Lung (tissue), 12 donors: ENCODE measurements around the gene COL4A5. TPM values are rescaled to one million over a fixed set of nuclear protein-coding genes. Genes with fewer than 3 reads are reported as not detected.

ENCODE experiments used
- ATAC-seq: fragments of 200-7000 bp; cut with Tn5 transposase; one replicate; pipeline ENCODE4 v1.9.1; 2020; ENCODE audit warnings: moderate number of reproducible peaks; ENCODE audit not compliant: insufficient read depth, low FRiP score
- DNase-seq, 3 donors: peaks; one replicate each; pipeline ENCODE4 v3.0.0-alpha.2; 2013 to 2017
- H3K27ac ChIP-seq, 2 donors: one replicate each; pipeline ENCODE4 v1.5.1; 2013; ENCODE audit warnings: mild to moderate bottlenecking in 2 of 2, moderate library complexity in 2 of 2, control low read depth in 1 of 2, inconsistent platforms in 1 of 2, low read depth in 1 of 2, low read length in 1 of 2
- H3K27me3 ChIP-seq, 3 donors: one replicate each; pipeline ENCODE4 v1.5.1; 2013; ENCODE audit warnings: low read length in 2 of 3; ENCODE audit not compliant: control insufficient read depth in 3 of 3, insufficient read depth in 3 of 3
- H3K36me3 ChIP-seq, 4 donors: one replicate each; pipeline ENCODE4 v1.5.1; 2013; ENCODE audit warnings: low read length in 4 of 4, mild to moderate bottlenecking in 1 of 4, moderate library complexity in 1 of 4; ENCODE audit not compliant: control insufficient read depth in 4 of 4, insufficient read depth in 4 of 4
- H3K4me1 ChIP-seq, 5 donors: one replicate each; pipeline ENCODE4 v1.5.1; 2013; ENCODE audit warnings: low read length in 5 of 5, mild to moderate bottlenecking in 2 of 5, moderate library complexity in 1 of 5; ENCODE audit not compliant: control insufficient read depth in 5 of 5, insufficient read depth in 5 of 5
- H3K4me3 ChIP-seq: one replicate; pipeline ENCODE4 v1.5.1; 2013; ENCODE audit warnings: mild to moderate bottlenecking, control low read depth, moderate library complexity
- H3K9ac ChIP-seq, 2 donors: one replicate each; pipeline ENCODE4 v1.5.1; 2013; ENCODE audit warnings: low read length in 2 of 2, control low read depth in 1 of 2; ENCODE audit not compliant: insufficient read depth in 1 of 2
- H3K9me3 ChIP-seq, 4 donors: one replicate each; pipeline ENCODE4 v1.5.1; 2013; ENCODE audit warnings: low read length in 3 of 4, mild to moderate bottlenecking in 1 of 4, moderate library complexity in 1 of 4; ENCODE audit not compliant: control insufficient read depth in 4 of 4, insufficient read depth in 3 of 4
- WGBS, 2 donors: extraction: QIAGEN DNeasy Blood & Tissue Kit; methylation state at CpG; one replicate each; pipeline ENCODE4 v1.1.7; 2013; 5-methylcytosine and 5-hydroxymethylcytosine counted together
- polyA plus RNA-seq, 2 donors: library from polyadenylated mRNA; stranded (reverse); fragments of 200-250 nt; gene quantifications; one replicate each; pipeline ENCODE4 v1.2.1, GENCODE V29; 2013
- total RNA-seq, 2 donors: library from RNA; depleted of rRNA in 1 of 2; stranded (reverse); fragments of >200 nt in 1 of 2; gene quantifications; one replicate each; pipeline ENCODE4 v1.2.1, GENCODE V29; 2014 to 2021
- TF ChIP-seq, protein P1 (sequence below): IDR thresholded peaks from 2 replicates; pipeline ENCODE4 v1.5.1; 2012; ENCODE audit warnings: mild to moderate bottlenecking; ENCODE audit errors: control extremely low read depth, extremely low read depth
- donor health status: control.
- donor health status: control.
- donor health status: Bipolar disorder and iron deficiency.
- donor health status: healthy.
- donor health status: DM: yes; HTN: yes; CAD: no.

The COL4A5 gene
- total and polyA plus RNA-seq, 4 donors = 4.3 to 253 (median 16.4) TPM

DNA sequence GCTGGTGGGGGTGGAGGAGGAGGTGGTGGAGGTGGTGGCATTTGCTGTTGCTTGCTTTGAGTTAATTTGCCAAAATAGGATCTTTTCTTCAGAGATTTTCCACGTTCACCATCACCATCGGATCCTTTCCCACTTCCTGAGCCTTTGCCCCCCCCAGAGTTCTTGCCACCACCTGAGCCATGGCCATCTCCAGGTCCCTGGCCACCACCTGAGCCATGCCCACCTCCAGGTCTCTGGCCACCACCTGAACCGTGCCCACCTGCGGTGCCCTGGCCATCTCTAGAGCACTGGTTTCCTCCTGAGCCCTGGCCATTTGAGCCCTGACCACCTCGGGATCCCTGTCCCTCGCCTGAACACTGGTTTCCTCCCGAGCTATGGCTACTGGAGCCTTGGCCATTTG is 294.8 kb downstream of the COL4A5 start:
- Histone ChIP-seq H3K9me3 (peaks cover 0 to 15% (median 0%) of the 10 kb centered on the region in 4 donors), H3K4me1 (peaks cover 0 to 9% (median 0%) of the 10 kb centered on the region in 5 donors), H3K4me3 (no peak overlapping the region), H3K27ac (no peak overlapping the region), H3K27me3 (peaks cover 16 to 70% (median 66%) of the 10 kb centered on the region in 3 donors), H3K9ac (no peak overlapping the region), H3K36me3 (no peaks in the 10 kb centered on the region)
- no peak for DNase-seq
- 44 to 60% methylated on average over 6 to 7 of the region's 7 CpGs for WGBS, 2 donors
- TF ChIP-seq, protein P1, sequence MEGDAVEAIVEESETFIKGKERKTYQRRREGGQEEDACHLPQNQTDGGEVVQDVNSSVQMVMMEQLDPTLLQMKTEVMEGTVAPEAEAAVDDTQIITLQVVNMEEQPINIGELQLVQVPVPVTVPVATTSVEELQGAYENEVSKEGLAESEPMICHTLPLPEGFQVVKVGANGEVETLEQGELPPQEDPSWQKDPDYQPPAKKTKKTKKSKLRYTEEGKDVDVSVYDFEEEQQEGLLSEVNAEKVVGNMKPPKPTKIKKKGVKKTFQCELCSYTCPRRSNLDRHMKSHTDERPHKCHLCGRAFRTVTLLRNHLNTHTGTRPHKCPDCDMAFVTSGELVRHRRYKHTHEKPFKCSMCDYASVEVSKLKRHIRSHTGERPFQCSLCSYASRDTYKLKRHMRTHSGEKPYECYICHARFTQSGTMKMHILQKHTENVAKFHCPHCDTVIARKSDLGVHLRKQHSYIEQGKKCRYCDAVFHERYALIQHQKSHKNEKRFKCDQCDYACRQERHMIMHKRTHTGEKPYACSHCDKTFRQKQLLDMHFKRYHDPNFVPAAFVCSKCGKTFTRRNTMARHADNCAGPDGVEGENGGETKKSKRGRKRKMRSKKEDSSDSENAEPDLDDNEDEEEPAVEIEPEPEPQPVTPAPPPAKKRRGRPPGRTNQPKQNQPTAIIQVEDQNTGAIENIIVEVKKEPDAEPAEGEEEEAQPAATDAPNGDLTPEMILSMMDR = no peak
- ATAC-seq = no peak

DNA sequence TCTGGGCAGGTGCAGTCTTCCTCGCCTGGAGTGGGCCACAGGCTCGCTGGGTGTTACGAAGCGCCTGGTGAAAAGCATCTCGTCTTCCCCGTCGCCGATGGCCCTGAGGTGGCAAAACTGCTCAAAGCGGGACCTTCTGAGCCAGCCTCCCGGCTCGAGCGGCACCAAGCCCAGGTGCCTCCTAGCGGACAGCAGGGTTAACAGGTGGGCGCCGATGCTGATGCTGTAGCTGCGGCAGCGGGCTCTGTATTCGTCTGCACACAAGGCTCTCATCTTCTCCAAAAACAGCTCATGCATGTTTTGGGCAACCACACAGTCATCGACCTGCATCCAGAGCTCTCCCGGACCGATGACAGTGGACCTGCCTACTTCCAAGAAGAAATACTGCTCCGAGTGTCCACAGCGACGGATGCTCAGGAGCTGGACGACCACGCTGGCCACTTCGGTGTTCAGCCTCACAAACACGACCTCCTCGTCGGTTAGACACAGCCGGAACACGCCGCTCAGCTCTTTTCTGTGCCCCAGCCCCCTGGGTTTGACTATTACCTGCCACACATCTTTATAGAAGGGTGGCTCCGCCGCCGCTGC is 295.5 kb downstream of the COL4A5 start:
- H3K4me3 ChIP-seq = no peak overlapping the region
- WGBS, 2 donors = 5 to 30% methylated on average over 28 to 36 of the region's 36 CpGs
- peak in 1 of 3 donors; percentile 6 for DNase-seq

DNA sequence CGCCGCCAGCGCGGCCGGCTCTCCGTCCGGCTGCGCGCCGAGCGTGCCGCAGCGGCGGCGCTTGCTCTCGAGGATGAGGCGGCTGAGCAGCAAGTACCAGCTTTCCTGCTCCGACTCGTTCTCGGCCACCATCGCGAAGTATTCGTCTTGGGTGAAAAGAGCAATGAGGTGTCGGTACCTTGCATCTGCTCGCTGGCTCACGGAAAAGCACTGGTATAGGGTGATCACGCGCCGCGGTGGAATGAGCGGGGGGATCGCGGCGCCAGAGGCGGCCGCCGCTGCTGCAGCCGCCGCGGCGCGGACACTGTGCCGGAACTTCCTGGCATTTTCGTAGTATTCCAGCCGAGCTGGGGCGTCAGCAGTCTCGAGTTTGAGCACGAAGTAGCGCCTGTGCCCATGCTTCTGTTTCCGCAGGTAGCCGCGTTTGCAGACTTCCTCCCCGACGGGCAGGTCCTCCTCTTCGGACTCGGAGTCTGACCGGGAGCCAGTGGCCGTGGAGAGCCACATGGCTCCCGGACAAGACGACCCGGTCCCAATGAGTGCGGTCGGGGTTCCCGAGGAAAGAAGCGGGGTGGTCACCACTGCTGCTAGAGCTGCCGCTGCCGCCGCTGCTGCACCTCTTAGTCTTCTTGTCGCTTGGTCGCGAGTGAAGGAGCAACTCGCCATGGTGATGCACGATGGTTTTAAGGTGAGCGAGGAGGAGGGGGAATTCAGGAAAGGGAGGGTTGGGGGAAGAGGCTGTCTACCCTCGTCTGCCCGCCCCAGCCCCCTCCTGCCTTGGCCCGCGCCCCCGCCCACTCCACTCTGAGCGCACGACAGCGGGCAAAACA is 296.3 kb downstream of the COL4A5 start:
- DNase-seq (peak; percentile 20 to 43 (median 30)), ATAC-seq (no peak)
- Histone ChIP-seq H3K4me1 (peaks cover 0 to 9% (median under 1%) of the 10 kb centered on the region in 5 donors), H3K9me3 (peaks cover 0 to 15% (median 0%) of the 10 kb centered on the region in 4 donors), H3K9ac (no peak overlapping the region), H3K36me3 (no peaks in the 10 kb centered on the region), H3K27me3 (peaks cover 16 to 62% (median 56%) of the 10 kb centered on the region in 3 donors), H3K4me3 (no peak overlapping the region), H3K27ac (no peak overlapping the region)
- TF ChIP-seq, protein P1 = no peak
- WGBS, 2 donors = 1 to 29% methylated on average over 43 to 82 of the region's 82 CpGs

More for the DNA sequence above, 295.5 kb downstream of the COL4A5 start:
- TF ChIP-seq, protein P1 = no peak
- no peaks in the 10 kb centered on the region for H3K36me3 ChIP-seq
- no peak overlapping the region for H3K27ac ChIP-seq
- H3K9ac ChIP-seq = no peak overlapping the region
- H3K9me3 ChIP-seq = peaks cover 0 to 15% (median 0%) of the 10 kb centered on the region in 4 donors
- ATAC-seq = no peak
- peaks cover 0 to 9% (median 0%) of the 10 kb centered on the region in 5 donors for H3K4me1 ChIP-seq
- peaks cover 16 to 65% (median 61%) of the 10 kb centered on the region in 3 donors for H3K27me3 ChIP-seq
